ENCODE measurements around the gene SLX4IP. TPM values are rescaled to one million over a fixed set of nuclear protein-coding genes. Genes with fewer than 3 reads are reported as not detected.

SLX4IP gene
- total RNA-seq, 2 donors from 2014 or later: 4.0 to 4.6 TPM

GRCh38 chr20:10634683-10635411, 199.7 kb downstream of the SLX4IP start:
- Mint-ChIP-seq H3K4me1 (peaks cover 10% of the 10 kb centered on the region), H3K36me3 (ENCODE audit: low read depth) (no peaks in the 10 kb centered on the region), H3K27me3 (no peaks in the 10 kb centered on the region), H3K4me3 (no peak overlapping the region), H3K27ac (no peak overlapping the region)
- ATAC-seq (no peak), DNase-seq (no peak)
- no peaks in the 10 kb centered on the region for H3K9me3 ChIP-seq (ENCODE audit: control insufficient read depth, low read length, poor library complexity, severe bottlenecking)

GRCh38 chr20:10635476-10636208, 200.5 kb downstream of the SLX4IP start:
- H3K9me3 ChIP-seq (ENCODE audit: control insufficient read depth, low read length, poor library complexity, severe bottlenecking): no peaks in the 10 kb centered on the region
- no peak for ATAC-seq
- Mint-ChIP-seq H3K27me3 (no peaks in the 10 kb centered on the region), H3K27ac (no peak overlapping the region), H3K4me1 (peaks cover 10% of the 10 kb centered on the region), H3K36me3 (ENCODE audit: low read depth) (no peaks in the 10 kb centered on the region), H3K4me3 (no peak overlapping the region)
- no peak for DNase-seq

- ATAC-seq: no peak
- no peak for DNase-seq
- Mint-ChIP-seq H3K4me1 (peaks cover 10% of the 10 kb centered on the region), H3K27me3 (no peaks in the 10 kb centered on the region), H3K4me3 (no peak overlapping the region), H3K27ac (no peak overlapping the region), H3K36me3 (ENCODE audit: low read depth) (no peaks in the 10 kb centered on the region)
- H3K9me3 ChIP-seq (ENCODE audit: control insufficient read depth, low read length, poor library complexity, severe bottlenecking): no peaks in the 10 kb centered on the region
These were observed 201.3 kb downstream of the SLX4IP start for GRCh38 chr20:10636326-10636818.

- Mint-ChIP-seq H3K4me1 (peaks cover 10% of the 10 kb centered on the region), H3K27me3 (no peaks in the 10 kb centered on the region), H3K4me3 (no peak overlapping the region), H3K36me3 (ENCODE audit: low read depth) (no peaks in the 10 kb centered on the region), H3K27ac (no peak overlapping the region)
- DNase-seq: no peak
- no peak for ATAC-seq
- H3K9me3 ChIP-seq (ENCODE audit: control insufficient read depth, low read length, poor library complexity, severe bottlenecking): no peaks in the 10 kb centered on the region
These were observed 202.0 kb downstream of the SLX4IP start for GRCh38 chr20:10637031-10637559.

- no peaks in the 10 kb centered on the region for H3K36me3 Mint-ChIP-seq (ENCODE audit: low read depth)
- no peaks in the 10 kb centered on the region for H3K9me3 ChIP-seq (ENCODE audit: control insufficient read depth, low read length, poor library complexity, severe bottlenecking)
- H3K4me1 Mint-ChIP-seq: peaks cover 7% of the 10 kb centered on the region
- H3K27ac Mint-ChIP-seq: no peak overlapping the region
- H3K27me3 Mint-ChIP-seq: no peaks in the 10 kb centered on the region
- no peak for DNase-seq
- no peak for ATAC-seq
- no peak overlapping the region for H3K4me3 Mint-ChIP-seq
These were observed 202.5 kb downstream of the SLX4IP start for GRCh38 chr20:10637563-10637962.

- Mint-ChIP-seq H3K27ac (no peak overlapping the region), H3K27me3 (peaks cover 6% of the 10 kb centered on the region), H3K4me3 (no peak overlapping the region), H3K36me3 (ENCODE audit: low read depth) (no peaks in the 10 kb centered on the region), H3K4me1 (no peaks in the 10 kb centered on the region)
- ATAC-seq: no peak
- no peaks in the 10 kb centered on the region for H3K9me3 ChIP-seq (ENCODE audit: control insufficient read depth, low read length, poor library complexity, severe bottlenecking)
- no peak for DNase-seq
These were observed 204.1 kb downstream of the SLX4IP start for GRCh38 chr20:10639077-10639736.

GRCh38 chr20:10639737-10640556, 204.8 kb downstream of the SLX4IP start:
- H3K4me3 Mint-ChIP-seq: no peak overlapping the region
- no peaks in the 10 kb centered on the region for H3K36me3 Mint-ChIP-seq (ENCODE audit: low read depth)
- DNase-seq (no peak), ATAC-seq (no peak)
- no peaks in the 10 kb centered on the region for H3K9me3 ChIP-seq (ENCODE audit: control insufficient read depth, low read length, poor library complexity, severe bottlenecking)
- no peaks in the 10 kb centered on the region for H3K4me1 Mint-ChIP-seq
- peaks cover 6% of the 10 kb centered on the region for H3K27me3 Mint-ChIP-seq
- H3K27ac Mint-ChIP-seq: no peak overlapping the region

- no peaks in the 10 kb centered on the region for H3K4me1 Mint-ChIP-seq
- H3K27me3 Mint-ChIP-seq: peaks cover 6% of the 10 kb centered on the region
- H3K4me3 Mint-ChIP-seq: no peak overlapping the region
- no peaks in the 10 kb centered on the region for H3K9me3 ChIP-seq (ENCODE audit: control insufficient read depth, low read length, poor library complexity, severe bottlenecking)
- DNase-seq (no peak), ATAC-seq (no peak)
- H3K36me3 Mint-ChIP-seq (ENCODE audit: low read depth): no peaks in the 10 kb centered on the region
- H3K27ac Mint-ChIP-seq: no peak overlapping the region
These were observed 205.8 kb downstream of the SLX4IP start for GRCh38 chr20:10640897-10641296.

GRCh38 chr20:10641467-10641866, 206.4 kb downstream of the SLX4IP start:
- Mint-ChIP-seq H3K36me3 (ENCODE audit: low read depth) (no peaks in the 10 kb centered on the region), H3K4me3 (no peak overlapping the region)

GRCh38 chr20:10641893-10642292, 206.8 kb downstream of the SLX4IP start:
- Mint-ChIP-seq H3K27ac (no peak overlapping the region), H3K4me3 (no peak overlapping the region), H3K4me1 (no peaks in the 10 kb centered on the region), H3K36me3 (ENCODE audit: low read depth) (no peaks in the 10 kb centered on the region), H3K27me3 (peaks cover 6% of the 10 kb centered on the region)
- DNase-seq (no peak), ATAC-seq (no peak)
- no peaks in the 10 kb centered on the region for H3K9me3 ChIP-seq (ENCODE audit: control insufficient read depth, low read length, poor library complexity, severe bottlenecking)

More at GRCh38 chr20:10641467-10641866, 206.4 kb downstream of the SLX4IP start:
- ATAC-seq (no peak), DNase-seq (no peak)
- H3K9me3 ChIP-seq (ENCODE audit: control insufficient read depth, low read length, poor library complexity, severe bottlenecking): no peaks in the 10 kb centered on the region
- H3K4me1 Mint-ChIP-seq: no peaks in the 10 kb centered on the region
- no peak overlapping the region for H3K27ac Mint-ChIP-seq
- H3K27me3 Mint-ChIP-seq: peaks cover 6% of the 10 kb centered on the region

GRCh38 chr20:10642856-10643559, 207.9 kb downstream of the SLX4IP start:
- no peaks in the 10 kb centered on the region for H3K4me1 Mint-ChIP-seq
- no peak for DNase-seq
- no peak for ATAC-seq
- H3K27ac Mint-ChIP-seq: no peak overlapping the region
- H3K4me3 Mint-ChIP-seq: no peak overlapping the region
- no peaks in the 10 kb centered on the region for H3K9me3 ChIP-seq (ENCODE audit: control insufficient read depth, low read length, poor library complexity, severe bottlenecking)
- H3K36me3 Mint-ChIP-seq (ENCODE audit: low read depth): no peaks in the 10 kb centered on the region
- peaks cover 15% of the 10 kb centered on the region for H3K27me3 Mint-ChIP-seq

GRCh38 chr20:10643560-10643873, 208.4 kb downstream of the SLX4IP start:
- peaks cover 18% of the 10 kb centered on the region for H3K27me3 Mint-ChIP-seq
- ATAC-seq (no peak), DNase-seq (no peak)
- H3K9me3 ChIP-seq (ENCODE audit: control insufficient read depth, low read length, poor library complexity, severe bottlenecking): no peaks in the 10 kb centered on the region
- H3K27ac Mint-ChIP-seq: no peak overlapping the region
- no peaks in the 10 kb centered on the region for H3K36me3 Mint-ChIP-seq (ENCODE audit: low read depth)
- no peak overlapping the region for H3K4me3 Mint-ChIP-seq
- no peaks in the 10 kb centered on the region for H3K4me1 Mint-ChIP-seq

Measured in T-helper 17 cell (primary cell).